ENCODE results near the gene CA10.

DNA sequence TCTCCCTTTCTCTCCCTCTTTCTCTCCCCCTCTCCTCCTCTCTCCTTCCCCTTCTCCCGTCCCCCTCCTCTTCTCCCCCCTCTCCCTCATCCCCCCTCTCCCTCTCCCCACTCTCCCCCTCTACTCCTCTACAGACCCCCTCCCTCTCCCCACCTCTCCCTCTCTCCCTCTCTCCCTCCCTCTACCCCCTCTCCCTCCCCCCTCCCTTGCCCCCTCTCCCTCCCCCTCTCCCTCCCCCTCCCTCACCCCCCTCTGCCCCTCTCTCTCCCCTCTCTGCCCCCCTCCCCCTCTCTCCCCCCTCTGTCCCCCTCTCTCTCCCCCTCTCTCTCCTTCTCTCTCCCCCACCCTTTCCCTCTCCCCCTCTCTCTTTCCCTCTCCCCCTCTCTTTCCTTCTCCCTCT, 545.3 kb downstream of the CA10 start:
- TF ChIP-seq CTCF (IDR thresholded peaks at IDR 0.05), result no peak
- TF ChIP-seq POLR2A (IDR thresholded peaks at IDR 0.05), result no peak

Data from right lobe of liver (tissue), 4 donors.